Activated CD4-positive, CD25-positive, alpha-beta regulatory T cell treated with anti-CD3 and anti-CD28 coated beads, Interleukin-2, amount 50 U/mL, for 72 hours (primary cell): ENCODE measurements around the gene PLK3.
"Not testable (repeated sequence)": the region's sequence is repeated elsewhere in the genome, so short reads cannot be mapped to it uniquely, and the experiment has no call there.

Experiments
- DNase-seq: peaks from one replicate; pipeline ENCODE4 v3.0.0; 2021

PLK3 gene

DNA sequence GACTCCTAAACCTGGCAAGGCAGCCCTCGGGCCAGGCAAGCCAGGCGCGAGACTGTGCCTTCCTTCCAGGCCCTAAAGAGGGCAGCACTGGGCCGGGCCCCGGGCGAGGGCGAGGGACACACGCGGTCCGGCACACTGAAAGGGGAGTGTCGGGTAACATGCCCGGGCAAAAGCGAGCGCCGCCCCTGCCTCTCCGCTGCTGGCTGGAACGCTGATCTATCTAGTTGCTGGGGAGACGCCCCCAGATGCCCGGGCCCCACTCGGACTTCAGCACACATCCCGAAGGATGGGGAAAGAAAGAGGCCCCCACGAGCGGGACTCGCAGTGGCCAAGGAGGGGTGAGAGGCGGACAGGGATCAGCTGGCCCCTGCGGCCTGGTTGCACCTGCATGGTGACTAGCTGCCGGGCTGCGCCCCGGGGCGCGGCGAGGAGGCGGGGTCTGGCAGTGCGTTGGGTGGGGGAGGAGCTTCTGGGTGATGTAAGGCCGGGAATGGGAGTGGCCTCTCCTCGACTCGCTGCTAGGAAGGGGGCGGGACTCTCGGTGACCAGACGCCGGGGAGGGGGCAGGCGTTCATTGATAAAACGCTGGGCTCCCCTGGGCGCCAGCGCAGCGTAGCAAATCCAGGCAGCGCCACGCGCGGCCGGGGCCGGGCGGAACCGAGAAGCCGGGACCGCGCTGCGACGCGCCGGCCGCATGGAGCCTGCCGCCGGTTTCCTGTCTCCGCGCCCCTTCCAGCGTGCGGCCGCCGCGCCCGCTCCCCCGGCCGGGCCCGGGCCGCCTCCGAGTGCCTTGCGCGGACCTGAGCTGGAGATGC, at the start of gene PLK3:
Gene PLK3, plus strand, starts transcription at position 608 of the 815 bp plus-strand sequence. Its CDS starts 87 bp downstream, at position 695.
- peak; percentile 97 for DNase-seq

DNA sequence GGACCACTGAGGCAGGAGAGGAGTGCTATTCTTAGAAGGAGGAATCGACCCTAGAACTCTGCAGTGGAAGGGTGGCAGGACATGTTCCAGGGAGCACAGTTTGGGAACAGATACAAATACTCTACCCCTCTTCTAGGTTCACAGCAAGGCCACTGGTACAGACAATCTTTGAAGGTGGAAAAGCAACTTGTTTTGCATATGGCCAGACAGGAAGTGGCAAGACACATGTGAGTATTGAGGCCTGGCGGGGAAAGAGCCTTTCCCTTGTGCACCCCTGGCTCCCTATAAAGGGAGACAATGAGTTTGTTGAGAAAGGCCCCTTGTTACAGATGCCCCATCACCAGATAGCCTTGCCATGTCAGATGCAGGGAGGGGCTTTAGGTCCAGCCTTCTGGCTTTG, 42.8 kb upstream of the PLK3 start:
- DNase-seq = no peak

DNA sequence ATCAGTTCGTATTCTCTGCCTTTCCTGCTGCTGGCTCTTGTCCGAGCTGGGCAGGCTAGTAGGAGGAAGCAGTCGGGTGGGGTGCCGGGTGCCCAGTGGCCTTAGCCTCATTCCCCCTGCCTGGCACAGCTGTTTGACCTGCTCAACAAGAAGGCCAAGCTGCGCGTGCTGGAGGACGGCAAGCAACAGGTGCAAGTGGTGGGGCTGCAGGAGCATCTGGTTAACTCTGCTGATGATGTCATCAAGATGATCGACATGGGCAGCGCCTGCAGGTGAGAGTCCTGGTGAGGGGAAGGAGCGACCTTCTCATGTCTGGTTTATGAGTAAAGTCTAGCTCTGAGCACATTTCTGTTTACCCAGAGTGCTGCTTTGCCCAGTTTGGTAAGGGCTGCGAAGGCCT, 41.1 kb upstream of the PLK3 start:
- DNase-seq = no peak

DNA sequence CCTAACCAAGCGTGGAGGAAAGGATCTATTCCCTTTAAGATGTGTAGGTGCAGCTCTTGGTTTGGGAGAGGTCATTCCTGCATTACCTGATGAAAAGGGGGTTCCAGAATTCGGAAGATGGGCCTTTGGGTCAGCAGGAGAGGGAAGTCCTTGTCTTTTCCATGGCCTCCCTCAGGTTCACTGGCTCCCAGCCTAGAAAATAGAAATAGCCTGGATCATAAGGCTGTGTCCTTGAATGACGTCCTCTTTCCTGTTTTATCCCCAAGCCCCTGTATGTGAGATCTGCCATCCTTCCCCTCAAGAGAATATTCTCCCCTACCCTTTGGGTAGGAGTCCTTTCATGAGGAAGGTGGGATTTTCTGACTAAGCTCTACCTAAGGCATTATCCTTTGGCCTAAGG, 39.3 kb upstream of the PLK3 start:
- DNase-seq = no peak

DNA sequence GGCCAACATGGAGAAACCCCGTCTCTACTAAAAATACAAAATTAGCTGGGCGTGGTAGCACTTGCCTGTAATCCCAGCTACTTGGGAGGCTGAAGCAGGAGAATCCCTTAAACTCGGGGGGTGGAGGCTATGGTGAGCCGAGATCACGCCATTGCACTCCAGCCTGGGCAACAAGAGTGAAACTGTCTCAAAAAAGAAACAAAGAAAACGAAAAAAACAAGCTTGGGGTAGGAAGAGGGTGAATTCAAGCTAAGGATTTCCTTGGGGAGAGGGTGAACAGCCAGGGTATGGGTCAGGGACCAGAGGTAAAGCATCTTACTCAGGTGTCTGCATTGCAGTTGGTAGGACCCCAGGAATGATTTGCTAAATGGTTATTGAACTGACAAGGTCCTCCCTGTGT, 33.8 kb upstream of the PLK3 start:
- not testable (repeated sequence) for DNase-seq

GRCh38 chr1:44775078-44775929, 24.9 kb upstream of the PLK3 start, which contains the start of gene RPS8:
Gene RPS8 (plus strand): TSS chr1:44775540. CDS start chr1:44775597, 57 bp downstream.
- peak; percentile 87 for DNase-seq

DNA sequence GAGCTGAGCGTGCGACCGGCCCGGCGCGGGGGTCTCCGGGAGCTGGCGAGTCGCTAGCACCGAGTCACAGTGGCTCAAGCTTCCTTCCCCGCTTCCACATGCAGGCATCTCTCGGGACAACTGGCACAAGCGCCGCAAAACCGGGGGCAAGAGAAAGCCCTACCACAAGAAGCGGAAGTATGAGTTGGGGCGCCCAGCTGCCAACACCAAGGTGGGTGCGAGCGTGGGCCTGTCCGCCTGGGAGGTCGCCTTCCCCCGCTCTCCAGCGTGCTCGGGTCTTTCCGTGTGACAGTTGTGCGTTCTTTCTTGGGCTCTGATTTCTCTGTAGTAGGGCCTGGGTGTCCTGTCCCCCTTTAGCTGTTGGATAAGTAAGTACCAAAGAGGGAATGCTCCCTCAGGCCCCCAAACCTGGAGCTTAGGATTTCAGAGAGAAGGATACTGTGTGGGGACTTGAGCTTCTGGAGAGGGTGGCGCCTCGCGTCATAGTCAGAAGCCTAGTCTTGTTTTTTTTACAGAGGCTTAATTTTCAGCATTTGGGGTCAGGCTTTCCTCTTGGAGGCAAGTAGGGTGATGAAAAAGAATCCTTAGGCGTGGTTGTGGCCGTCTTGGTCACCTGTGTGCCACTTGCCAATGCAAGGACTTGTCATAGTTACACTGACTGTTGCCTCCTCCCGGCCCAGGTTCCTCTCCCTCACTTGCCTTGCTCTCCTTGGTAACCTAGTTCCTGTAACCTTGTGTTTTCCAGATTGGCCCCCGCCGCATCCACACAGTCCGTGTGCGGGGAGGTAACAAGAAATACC, 24.0 kb upstream of the PLK3 start:
- no peak for DNase-seq

DNA sequence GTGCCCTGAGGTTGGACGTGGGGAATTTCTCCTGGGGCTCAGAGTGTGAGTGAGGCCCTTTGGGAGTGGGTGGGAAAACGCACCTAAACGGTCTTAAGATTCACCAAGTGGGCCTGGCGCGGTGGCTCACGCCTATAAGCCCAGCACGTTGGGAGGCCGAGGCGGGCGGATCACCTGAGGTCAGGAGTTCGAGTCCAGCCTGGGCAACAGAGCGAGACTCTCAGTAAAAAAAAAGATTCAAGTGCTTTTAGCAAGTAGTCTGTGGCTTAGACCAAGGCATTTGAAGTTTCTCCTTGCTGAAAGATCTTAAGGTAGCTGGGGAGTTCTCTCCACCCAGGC, 23.5 kb upstream of the PLK3 start:
- DNase-seq = no peak

GRCh38 chr1:44777547-44777946, 22.6 kb upstream of the PLK3 start:
- DNase-seq = no peak

DNA sequence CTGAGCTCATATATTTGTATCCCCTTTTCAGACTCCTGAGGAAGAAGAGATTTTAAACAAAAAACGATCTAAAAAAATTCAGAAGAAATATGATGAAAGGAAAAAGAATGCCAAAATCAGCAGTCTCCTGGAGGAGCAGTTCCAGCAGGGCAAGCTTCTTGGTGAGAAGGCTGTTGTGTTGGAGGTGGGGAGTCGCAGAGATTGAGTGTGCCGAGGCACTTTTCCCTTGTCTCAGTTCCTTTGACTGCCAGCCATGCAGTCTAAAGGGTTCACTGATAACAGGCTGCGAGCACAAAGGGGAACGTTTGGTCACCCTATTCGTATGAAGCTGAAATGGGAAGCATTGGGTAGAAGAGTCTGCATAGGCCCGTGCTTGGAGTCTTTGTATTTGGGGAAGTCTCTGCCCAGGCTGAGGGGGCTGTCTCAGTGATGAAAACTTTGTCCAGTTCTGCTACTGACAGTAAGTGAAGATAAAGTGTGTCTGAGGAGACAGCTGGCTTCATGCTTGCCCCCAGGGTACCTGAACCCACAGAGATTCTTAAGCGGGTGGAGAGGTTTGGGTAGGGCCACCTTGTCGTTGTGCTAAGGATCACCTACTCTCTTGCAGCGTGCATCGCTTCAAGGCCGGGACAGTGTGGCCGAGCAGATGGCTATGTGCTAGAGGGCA, 22.1 kb upstream of the PLK3 start:
- DNase-seq = no peak

GRCh38 chr1:44778705-44779576, 21.2 kb upstream of the PLK3 start:
- DNase-seq = no peak

DNA sequence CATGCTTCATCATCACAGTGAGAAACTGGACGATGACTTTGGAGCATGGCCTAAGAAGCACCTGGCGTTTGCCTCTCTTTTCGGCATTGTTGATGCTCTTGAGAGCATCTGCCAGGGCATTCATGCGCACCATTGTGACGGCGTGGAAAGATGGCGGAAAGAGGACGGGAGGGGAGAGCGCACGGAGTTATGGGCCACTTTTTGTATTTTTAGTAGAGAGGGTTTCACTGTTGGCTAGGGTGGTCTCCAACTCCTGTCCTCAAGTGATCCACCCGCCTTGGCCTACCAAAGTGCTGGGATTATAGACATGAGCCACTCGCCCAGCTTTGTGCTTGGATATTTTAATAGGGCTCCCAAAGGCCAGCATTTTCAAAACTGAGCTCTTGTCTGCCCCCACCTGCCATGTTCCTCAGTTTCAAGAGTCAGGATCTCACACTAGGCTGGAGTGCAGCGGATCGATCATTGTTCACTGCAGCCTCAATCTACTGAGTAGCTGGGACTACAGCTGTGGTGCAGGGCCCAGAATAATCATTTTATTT, 19.5 kb upstream of the PLK3 start:
- DNase-seq = no peak

- DNase-seq = no peak
These were observed 16.5 kb upstream of the PLK3 start for GRCh38 chr1:44783697-44784093.

DNA sequence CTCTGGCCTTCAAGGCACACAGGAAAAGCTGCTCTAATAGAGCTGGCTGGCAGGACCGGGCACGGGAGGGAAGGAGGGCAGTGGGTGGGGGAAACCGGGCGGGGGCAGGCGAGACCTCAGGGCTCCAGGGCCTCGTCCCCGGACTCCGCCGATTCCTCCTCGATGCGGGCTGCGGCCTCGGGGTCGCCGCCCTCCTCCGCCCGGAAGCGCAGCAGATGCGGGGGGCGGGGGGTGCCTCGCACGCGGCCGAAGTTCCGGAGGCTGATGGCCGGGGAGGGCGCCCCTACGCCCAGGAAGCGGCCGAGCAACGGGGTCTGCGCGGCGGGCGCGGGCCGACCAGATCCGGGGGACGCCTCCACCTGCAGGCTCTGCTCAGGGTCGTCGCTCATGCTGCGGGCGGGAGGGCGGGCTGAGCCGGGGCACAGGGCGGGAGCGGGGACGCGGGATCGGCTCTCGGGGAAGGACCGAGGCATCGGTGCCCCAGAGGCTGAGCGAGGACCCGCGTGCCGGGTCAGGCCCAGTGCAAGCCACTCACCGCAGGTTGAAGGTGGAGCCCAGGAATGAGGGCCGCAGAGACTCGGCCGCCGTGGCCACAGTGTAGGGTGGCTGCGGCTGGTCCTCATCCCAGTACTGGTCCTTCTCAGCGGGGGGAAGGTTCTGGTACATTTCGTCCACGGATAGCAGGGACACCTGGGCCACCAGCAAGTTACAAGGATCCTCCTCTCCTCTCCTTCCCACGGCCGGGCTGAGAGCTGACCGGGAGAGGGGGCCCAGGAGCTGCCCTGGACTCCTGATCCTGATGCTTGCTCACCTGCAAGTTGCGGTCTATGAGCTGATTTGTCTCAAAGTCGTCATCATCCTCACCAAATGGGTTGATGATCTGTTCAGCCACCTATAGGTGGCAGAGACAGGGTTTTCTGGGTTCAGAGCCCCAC, 15.8 kb upstream of the PLK3 start:
- no peak for DNase-seq

DNA sequence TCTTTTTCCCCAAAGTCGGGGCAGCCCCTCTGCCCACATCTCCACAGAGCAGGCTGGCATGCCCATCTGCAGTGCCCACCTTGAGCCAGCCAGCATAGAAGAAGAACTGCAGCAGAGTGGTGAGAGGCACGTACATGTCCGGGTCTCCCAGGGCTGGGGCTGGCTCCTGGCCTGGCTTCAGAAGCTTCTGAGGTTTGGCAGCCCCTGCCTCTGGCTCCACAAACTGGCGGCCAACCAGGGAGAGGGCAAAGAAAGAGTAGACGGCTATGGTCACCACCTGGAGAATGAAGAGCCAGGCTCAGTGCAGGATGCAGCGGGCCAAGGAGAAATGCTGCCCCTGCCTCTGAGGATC, 15.2 kb upstream of the PLK3 start:
- DNase-seq = no peak

- no peak for DNase-seq
These were observed 14.6 kb upstream of the PLK3 start for GRCh38 chr1:44785501-44786137.

- peak; percentile 84 for DNase-seq
These were observed 13.9 kb upstream of the PLK3 start for GRCh38 chr1:44786138-44786840.

DNA sequence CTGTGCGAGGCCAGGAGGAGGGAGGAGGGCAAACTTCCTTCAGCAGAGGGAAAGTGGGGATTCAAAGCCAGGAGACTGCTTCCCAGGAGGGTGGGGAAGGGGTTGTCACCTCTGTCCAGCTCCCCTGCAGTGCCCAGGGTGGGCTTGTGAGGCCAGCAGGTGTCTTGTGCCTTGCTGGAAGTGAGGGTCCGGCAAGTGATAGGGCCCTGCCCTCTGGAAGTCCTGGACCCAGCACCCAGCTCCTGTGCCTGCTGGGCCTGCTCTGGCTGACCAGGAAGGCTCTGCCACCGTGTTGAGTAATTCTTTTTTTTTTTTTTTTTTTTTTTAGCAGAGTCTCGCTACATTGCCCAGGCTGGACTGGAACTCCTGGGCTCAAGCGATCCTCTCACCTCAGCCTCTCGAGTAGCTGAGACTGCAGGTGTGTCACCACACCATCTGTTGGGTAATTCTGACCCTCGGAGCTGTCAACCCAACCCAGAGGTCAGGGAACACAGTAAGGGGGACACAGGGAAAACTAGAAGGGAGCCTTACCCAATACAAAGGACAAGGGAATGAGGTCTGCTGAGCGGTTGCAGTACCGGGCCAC, 13.2 kb upstream of the PLK3 start:
- no peak for DNase-seq

GRCh38 chr1:44787506-44787905, 12.7 kb upstream of the PLK3 start:
- DNase-seq = no peak
